Parathyroid adenoma (tissue), 2 donors: ENCODE measurements around the gene LEO1.

ENCODE experiments used
- H2AFZ ChIP-seq: fragments of 300-600 bp; sonication (generic); one replicate; pipeline ENCODE4 v1.7.0; 2017; ENCODE audit warnings: antibody characterized with exemption, mild to moderate bottlenecking
- H3K27ac ChIP-seq: fragments of 300-600 bp; sonication (generic); one replicate; pipeline ENCODE4 v1.7.0; 2017
- H3K27me3 ChIP-seq: fragments of 300-600 bp; sonication (generic); one replicate; pipeline ENCODE4 v1.7.0; 2017; ENCODE audit warnings: low read length; ENCODE audit not compliant: control insufficient read depth, insufficient read depth
- H3K36me3 ChIP-seq: fragments of 300-600 bp; sonication (generic); one replicate; pipeline ENCODE4 v1.7.0; 2017; ENCODE audit warnings: low read length; ENCODE audit not compliant: control insufficient read depth, insufficient read depth
- H3K4me1 ChIP-seq: fragments of 300-600 bp; sonication (generic); one replicate; pipeline ENCODE4 v1.7.0; 2017; ENCODE audit warnings: control low read depth
- H3K4me2 ChIP-seq: fragments of 300-600 bp; sonication (generic); one replicate; pipeline ENCODE4 v1.7.0; 2017; ENCODE audit warnings: low read length
- H3K4me3 ChIP-seq: fragments of 300-600 bp; sonication (generic); one replicate; pipeline ENCODE4 v1.7.0; 2017; ENCODE audit warnings: low read depth, low read length
- H3K79me2 ChIP-seq: fragments of 300-600 bp; sonication (generic); one replicate; pipeline ENCODE4 v1.7.0; 2017; ENCODE audit warnings: control low read depth
- H3K9ac ChIP-seq: fragments of 300-600 bp; sonication (generic); one replicate; pipeline ENCODE4 v1.7.0; 2017; ENCODE audit warnings: mild to moderate bottlenecking
- H3K9me3 ChIP-seq: fragments of 300-600 bp; sonication (generic); one replicate; pipeline ENCODE4 v1.7.0; 2017; ENCODE audit warnings: low read length; ENCODE audit not compliant: control insufficient read depth
- CTCF ChIP-seq: fragments of 300-600 bp; sonication (generic); IDR thresholded peaks from one replicate; pipeline ENCODE4 v1.7.0; 2017; ENCODE audit warnings: antibody characterized with exemption, mild to moderate bottlenecking
- donor health status: primary hyperparathyroidism.

LEO1 gene

GRCh38 chr15:51938286-51938685 lies 33.3 kb downstream of the LEO1 start:
- Histone ChIP-seq H3K27me3 (no peaks in the 10 kb centered on the region), H3K4me3 (no peak overlapping the region), H3K4me2 (no peak overlapping the region), H3K9me3 (no peaks in the 10 kb centered on the region), H3K9ac (no peak overlapping the region), H3K27ac (no peak overlapping the region), H3K36me3 (no peaks in the 10 kb centered on the region), H3K79me2 (no peaks in the 10 kb centered on the region), H2AFZ (no peak overlapping the region), H3K4me1 (no peaks in the 10 kb centered on the region)
- no peak for TF ChIP-seq CTCF

- no peak overlapping the region for H3K4me3 ChIP-seq
- H3K9ac ChIP-seq: no peak overlapping the region
- no peaks in the 10 kb centered on the region for H3K27me3 ChIP-seq
- H3K36me3 ChIP-seq: no peaks in the 10 kb centered on the region
- H3K27ac ChIP-seq: no peak overlapping the region
- H3K4me1 ChIP-seq: no peaks in the 10 kb centered on the region
- no peaks in the 10 kb centered on the region for H3K9me3 ChIP-seq
- H2AFZ ChIP-seq: no peak overlapping the region
- no peaks in the 10 kb centered on the region for H3K79me2 ChIP-seq
- TF ChIP-seq CTCF: no peak
- H3K4me2 ChIP-seq: no peak overlapping the region
Observed at GRCh38 chr15:51936105-51936478, 35.5 kb downstream of the LEO1 start.

- no peak overlapping the region for H3K27ac ChIP-seq
- H3K27me3 ChIP-seq: no peaks in the 10 kb centered on the region
- no peak for TF ChIP-seq CTCF
- no peaks in the 10 kb centered on the region for H3K36me3 ChIP-seq
- no peaks in the 10 kb centered on the region for H3K4me1 ChIP-seq
- no peak overlapping the region for H3K4me2 ChIP-seq
- no peak overlapping the region for H2AFZ ChIP-seq
- H3K9ac ChIP-seq: no peak overlapping the region
- no peaks in the 10 kb centered on the region for H3K9me3 ChIP-seq
- no peaks in the 10 kb centered on the region for H3K79me2 ChIP-seq
- no peak overlapping the region for H3K4me3 ChIP-seq
Observed at GRCh38 chr15:51935466-51936104, 36.0 kb downstream of the LEO1 start.

- Histone ChIP-seq H3K27ac (no peak overlapping the region), H3K4me2 (no peak overlapping the region), H3K4me1 (no peaks in the 10 kb centered on the region), H2AFZ (no peak overlapping the region), H3K9ac (no peak overlapping the region), H3K9me3 (no peaks in the 10 kb centered on the region), H3K36me3 (no peaks in the 10 kb centered on the region), H3K79me2 (no peaks in the 10 kb centered on the region), H3K27me3 (no peaks in the 10 kb centered on the region), H3K4me3 (no peak overlapping the region)
- TF ChIP-seq CTCF: no peak
Observed at GRCh38 chr15:51932161-51932560, 39.4 kb downstream of the LEO1 start.

- Histone ChIP-seq H3K4me1 (no peaks in the 10 kb centered on the region), H2AFZ (no peak overlapping the region), H3K9me3 (no peaks in the 10 kb centered on the region), H3K79me2 (no peaks in the 10 kb centered on the region), H3K9ac (no peak overlapping the region), H3K27me3 (no peaks in the 10 kb centered on the region), H3K27ac (no peak overlapping the region), H3K36me3 (no peaks in the 10 kb centered on the region), H3K4me3 (no peak overlapping the region), H3K4me2 (no peak overlapping the region)
- no peak for TF ChIP-seq CTCF
Observed at GRCh38 chr15:51931638-51932037, 39.9 kb downstream of the LEO1 start.
